Sigmoid colon (tissue), 4 donors: ENCODE measurements around the gene CCDC69.

ENCODE experiments used
- CTCF ChIP-seq, 4 experiments: fragments of 450-650 bp in 3 of 4; fragments of 200-600 bp in 1 of 4; IDR thresholded peaks; one replicate each; pipeline ENCODE4 v1.5.1; 2016 to 2019; ENCODE audit warnings: antibody characterized with exemption in 4 of 4, mild to moderate bottlenecking in 3 of 4, moderate library complexity in 2 of 4
- EP300 ChIP-seq, 4 donors: sonication (generic); formaldehyde crosslinking; IDR thresholded peaks; one replicate each; pipeline ENCODE4 v1.6.1; 2017; ENCODE audit warnings: antibody characterized with exemption in 4 of 4
- POLR2A ChIP-seq, 2 donors: fragments of 450-650 bp; IDR thresholded peaks; one replicate each; pipeline ENCODE4 v1.6.1; 2016; ENCODE audit warnings: antibody characterized with exemption in 2 of 2, mild to moderate bottlenecking in 2 of 2, moderate library complexity in 2 of 2
- POLR2AphosphoS5 ChIP-seq, 4 donors: sonication (generic); formaldehyde crosslinking; IDR thresholded peaks; one replicate each; pipeline ENCODE4 v1.6.1; 2017; ENCODE audit warnings: antibody characterized with exemption in 4 of 4

GRCh38 chr5:151150471-151151262 lies 73.2 kb downstream of the CCDC69 start:
- TF ChIP-seq CTCF (IDR thresholded peaks at IDR 0.05) (no peak), POLR2A (IDR thresholded peaks at IDR 0.05) (no peak), EP300 (IDR thresholded peaks at IDR 0.05) (peak in 1 of 4 donors; percentile 10), POLR2AphosphoS5 (IDR thresholded peaks at IDR 0.05) (peak in 3 of 4 donors; percentile 33 to 76 (median 40))
